DOHH2 (cell line): Measurements from ENCODE around the gene DCPS.

ENCODE experiments used
- H3F3A ChIP-seq: fragments of 200-600 bp; sonication (generic), shearing (Covaris generic); 2 replicates; pipeline ENCODE4 v1.6.0; 2016; ENCODE audit warnings: antibody characterized with exemption, mild to moderate bottlenecking; ENCODE audit not compliant: control insufficient read depth, insufficient read depth
- H3K27ac ChIP-seq: fragments of 200-600 bp; sonication (generic); 2 replicates; pipeline ENCODE4 v1.5.1; 2014; ENCODE audit warnings: low read depth, mild to moderate bottlenecking, low read length, moderate library complexity
- H3K27me3 ChIP-seq: fragments of 200-600 bp; sonication (generic); 2 replicates; pipeline ENCODE4 v1.6.1; 2014; ENCODE audit warnings: mild to moderate bottlenecking, low read length, mixed read lengths; ENCODE audit not compliant: control insufficient read depth
- H3K36me3 ChIP-seq: fragments of 200-600 bp; sonication (generic); 2 replicates; pipeline ENCODE4 v1.6.1; 2014; ENCODE audit warnings: mild to moderate bottlenecking, low read length, moderate library complexity, mixed read lengths; ENCODE audit not compliant: control insufficient read depth
- H3K4me1 ChIP-seq: fragments of 200-600 bp; sonication (generic); 2 replicates; pipeline ENCODE4 v1.6.1; 2014; ENCODE audit warnings: mild to moderate bottlenecking, low read length, mixed read lengths; ENCODE audit not compliant: control insufficient read depth
- H3K4me2 ChIP-seq: fragments of 200-600 bp; sonication (generic); 2 replicates; pipeline ENCODE4 v1.6.0; 2014; ENCODE audit warnings: mild to moderate bottlenecking, low read length, moderate library complexity
- H3K4me3 ChIP-seq: fragments of 200-600 bp; sonication (generic); 2 replicates; pipeline ENCODE4 v1.5.1; 2014; ENCODE audit warnings: mild to moderate bottlenecking, low read length, mixed read lengths
- H3K79me2 ChIP-seq: fragments of 200-600 bp; sonication (generic); 2 replicates; pipeline ENCODE4 v1.6.1; 2014; ENCODE audit warnings: mild to moderate bottlenecking, low read length, mixed read lengths; ENCODE audit not compliant: control insufficient read depth
- H3K9me2 ChIP-seq: fragments of 200-600 bp; sonication (generic); replicated peaks from 2 replicates; pipeline ENCODE4 v1.6.1; 2014; ENCODE audit warnings: mild to moderate bottlenecking, low read length, mixed read lengths; ENCODE audit not compliant: control insufficient read depth
- H3K9me3 ChIP-seq: fragments of 200-600 bp; sonication (generic); 2 replicates; pipeline ENCODE4 v1.6.1; 2014; ENCODE audit warnings: antibody characterized with exemption, low read length, mixed read lengths; ENCODE audit not compliant: control insufficient read depth, insufficient read depth
- H4K20me1 ChIP-seq: fragments of 200-600 bp; sonication (generic); 2 replicates; pipeline ENCODE4 v1.6.0; 2014; ENCODE audit warnings: low read depth, mild to moderate bottlenecking, antibody characterized with exemption, low read length, moderate library complexity; ENCODE audit not compliant: control insufficient read depth, insufficient read depth
- EZH2phosphoT487 ChIP-seq: fragments of 200-600 bp; sonication (generic); IDR thresholded peaks from 2 replicates; pipeline ENCODE4 v1.6.1; 2017; ENCODE audit warnings: borderline replicate concordance, mild to moderate bottlenecking, antibody characterized with exemption, low read length, moderate library complexity, mixed read lengths
- TF ChIP-seq, protein P1 (sequence below): fragments of 200-600 bp; sonication (generic); IDR thresholded peaks from one replicate; pipeline ENCODE4 v1.5.1; 2014; ENCODE audit warnings: antibody characterized with exemption, mild to moderate bottlenecking, low read depth, low read length; ENCODE audit not compliant: poor library complexity, severe bottlenecking

DCPS gene

DNA sequence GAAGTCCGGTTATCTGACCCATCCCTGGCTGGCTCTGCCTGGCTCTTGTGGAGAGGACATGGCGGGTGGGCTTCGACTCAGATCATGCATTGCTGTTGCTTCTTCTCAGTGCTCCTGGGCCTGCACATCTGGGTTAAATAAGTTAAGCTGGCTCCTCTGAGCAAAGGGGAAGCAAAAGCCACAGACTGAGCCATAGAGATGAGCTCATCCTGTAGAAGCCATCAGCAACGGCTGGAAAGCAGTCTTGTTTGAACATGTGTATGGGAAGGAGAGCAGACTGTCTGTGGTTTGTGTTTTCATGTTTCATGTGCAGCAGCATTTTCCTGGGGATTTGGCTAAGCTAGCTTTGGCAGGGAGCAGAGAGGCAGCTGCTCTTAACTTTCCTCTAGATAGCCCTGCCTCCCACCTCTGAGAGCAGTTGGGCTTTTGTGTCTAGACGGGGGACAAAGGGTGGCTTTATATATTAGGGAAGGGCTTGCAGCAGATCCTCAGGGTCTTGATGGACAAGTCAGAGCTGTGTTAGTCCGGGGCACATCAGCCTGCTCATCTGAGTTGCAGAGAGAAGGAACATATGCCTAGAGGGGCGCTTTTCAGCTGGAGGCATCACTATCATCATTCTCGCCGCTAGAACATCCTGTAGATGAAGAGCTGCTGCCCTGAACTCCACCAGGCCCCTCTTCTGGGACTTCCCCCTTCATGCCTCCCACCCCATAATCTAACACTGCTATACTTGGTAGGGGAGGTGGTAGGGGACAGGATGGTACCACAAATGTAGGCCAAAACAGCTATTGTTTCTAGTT lies 14.9 kb downstream of the DCPS start:
- no peak overlapping the region for H3K4me3 ChIP-seq
- TF ChIP-seq EZH2phosphoT487, result no peak
- TF ChIP-seq, protein P1, sequence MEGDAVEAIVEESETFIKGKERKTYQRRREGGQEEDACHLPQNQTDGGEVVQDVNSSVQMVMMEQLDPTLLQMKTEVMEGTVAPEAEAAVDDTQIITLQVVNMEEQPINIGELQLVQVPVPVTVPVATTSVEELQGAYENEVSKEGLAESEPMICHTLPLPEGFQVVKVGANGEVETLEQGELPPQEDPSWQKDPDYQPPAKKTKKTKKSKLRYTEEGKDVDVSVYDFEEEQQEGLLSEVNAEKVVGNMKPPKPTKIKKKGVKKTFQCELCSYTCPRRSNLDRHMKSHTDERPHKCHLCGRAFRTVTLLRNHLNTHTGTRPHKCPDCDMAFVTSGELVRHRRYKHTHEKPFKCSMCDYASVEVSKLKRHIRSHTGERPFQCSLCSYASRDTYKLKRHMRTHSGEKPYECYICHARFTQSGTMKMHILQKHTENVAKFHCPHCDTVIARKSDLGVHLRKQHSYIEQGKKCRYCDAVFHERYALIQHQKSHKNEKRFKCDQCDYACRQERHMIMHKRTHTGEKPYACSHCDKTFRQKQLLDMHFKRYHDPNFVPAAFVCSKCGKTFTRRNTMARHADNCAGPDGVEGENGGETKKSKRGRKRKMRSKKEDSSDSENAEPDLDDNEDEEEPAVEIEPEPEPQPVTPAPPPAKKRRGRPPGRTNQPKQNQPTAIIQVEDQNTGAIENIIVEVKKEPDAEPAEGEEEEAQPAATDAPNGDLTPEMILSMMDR, result no peak
- H3K79me2 ChIP-seq, result peaks cover 17% of the 10 kb centered on the region
- no peak overlapping the region for H3K27ac ChIP-seq
- H3K36me3 ChIP-seq, result peaks cover 15% of the 10 kb centered on the region
- no peaks in the 10 kb centered on the region for H3K9me2 ChIP-seq
- no peaks in the 10 kb centered on the region for H3K9me3 ChIP-seq
- H3K4me1 ChIP-seq, result peaks cover 3% of the 10 kb centered on the region; the same call in 1 of the 2 replicates
- no peaks in the 10 kb centered on the region for H3F3A ChIP-seq
- H3K4me2 ChIP-seq, result no peak overlapping the region
- no peaks in the 10 kb centered on the region; the same call in 1 of the 2 replicates for H4K20me1 ChIP-seq
- no peaks in the 10 kb centered on the region for H3K27me3 ChIP-seq

DNA sequence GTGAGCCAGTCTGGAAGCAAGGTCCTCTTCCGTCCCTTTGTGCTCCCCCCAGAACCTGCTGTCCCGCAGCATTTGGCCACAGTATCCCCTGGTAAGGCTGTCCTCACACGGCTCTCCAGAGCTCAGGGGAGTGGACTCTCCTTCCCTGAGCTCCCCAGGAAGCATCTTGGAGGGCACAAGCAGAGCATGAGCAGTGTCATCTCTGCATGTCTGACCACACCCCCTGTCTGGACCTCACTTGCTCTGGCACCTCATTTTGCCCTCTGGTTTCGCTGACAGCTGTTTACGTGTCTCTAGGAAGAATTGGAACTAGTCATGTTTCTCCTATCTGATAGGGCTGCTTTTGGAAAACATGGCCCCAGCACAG lies 15.5 kb downstream of the DCPS start:
- H3K36me3 ChIP-seq, result peaks cover 10% of the 10 kb centered on the region
- H4K20me1 ChIP-seq, result no peaks in the 10 kb centered on the region; the same call in 1 of the 2 replicates
- H3F3A ChIP-seq, result no peaks in the 10 kb centered on the region
- no peak overlapping the region for H3K4me2 ChIP-seq
- no peaks in the 10 kb centered on the region for H3K9me3 ChIP-seq
- H3K27me3 ChIP-seq, result no peaks in the 10 kb centered on the region
- TF ChIP-seq EZH2phosphoT487, result no peak
- TF ChIP-seq, protein P1, result no peak
- H3K4me1 ChIP-seq, result peaks cover 3% of the 10 kb centered on the region; the same call in 1 of the 2 replicates
- H3K27ac ChIP-seq, result no peak overlapping the region
- H3K79me2 ChIP-seq, result peaks cover 12% of the 10 kb centered on the region
- H3K9me2 ChIP-seq, result no peaks in the 10 kb centered on the region
- H3K4me3 ChIP-seq, result no peak overlapping the region

DNA sequence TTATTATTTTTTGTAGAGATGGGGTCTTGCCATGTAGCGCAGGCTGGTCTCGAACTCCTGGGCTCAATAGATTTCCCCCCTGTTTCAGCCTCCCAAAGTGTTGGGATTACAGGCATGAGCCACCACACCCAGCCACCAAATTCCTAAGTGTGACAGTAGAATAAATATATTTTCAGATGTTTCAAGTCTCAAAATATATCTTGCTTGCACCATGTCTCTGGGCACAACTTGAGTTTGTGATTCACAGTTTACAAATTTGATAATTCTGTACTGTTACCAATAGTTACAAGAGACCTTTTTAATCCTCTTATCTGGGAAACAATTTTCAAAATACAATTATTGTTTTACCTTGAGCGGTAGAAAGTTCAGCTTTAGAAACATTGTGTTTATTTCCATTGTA lies 19.1 kb downstream of the DCPS start:
- Histone ChIP-seq H3K79me2 (peaks cover 9% of the 10 kb centered on the region), H3K27me3 (no peaks in the 10 kb centered on the region), H4K20me1 (no peaks in the 10 kb centered on the region; the same call in 1 of the 2 replicates), H3K27ac (no peak overlapping the region), H3F3A (no peaks in the 10 kb centered on the region), H3K9me3 (no peaks in the 10 kb centered on the region), H3K4me3 (no peak overlapping the region), H3K4me1 (peaks cover 3% of the 10 kb centered on the region; the same call in 1 of the 2 replicates), H3K36me3 (no peaks in the 10 kb centered on the region), H3K9me2 (no peaks in the 10 kb centered on the region), H3K4me2 (no peak overlapping the region)
- TF ChIP-seq, protein P1, result no peak
- TF ChIP-seq EZH2phosphoT487, result no peak
